Lower leg skin (tissue), 4 donors: Measurements from ENCODE around the gene SCUBE1. TPM values are rescaled to one million over a fixed set of nuclear protein-coding genes. Genes with fewer than 3 reads are reported as not detected.
"Not testable (repeated sequence)": the region's sequence is repeated elsewhere in the genome, so short reads cannot be mapped to it uniquely, and the experiment has no call there.

Source experiments
- DNase-seq, 2 donors: peaks; one replicate each; pipeline ENCODE4 v3.0.0-alpha.2; 2019; ENCODE audit warnings: low spot score in 2 of 2
- H3K4me3 ChIP-seq: fragments of 200-600 bp; sonication (generic); 2 replicates; pipeline ENCODE4 v1.5.1; 2017; ENCODE audit warnings: mild to moderate bottlenecking, low read depth; ENCODE audit not compliant: poor library complexity, severe bottlenecking
- CTCF ChIP-seq, 3 donors: fragments of 450-650 bp; IDR thresholded peaks; one replicate each; pipeline ENCODE4 v1.5.1; 2016; ENCODE audit warnings: antibody characterized with exemption in 3 of 3, mild to moderate bottlenecking in 3 of 3, moderate library complexity in 2 of 3
- POLR2A ChIP-seq, 2 donors: fragments of 450-650 bp; IDR thresholded peaks; one replicate each; pipeline ENCODE4 v1.6.1; 2016 to 2017; ENCODE audit warnings: antibody characterized with exemption in 2 of 2, mild to moderate bottlenecking in 1 of 2, moderate library complexity in 1 of 2
- WGBS, 2 donors: methylation state at CpG; one replicate each; pipeline ENCODE4 v1.1.5; 2018; 5-methylcytosine and 5-hydroxymethylcytosine counted together
- intact Hi-C: fragments of 100-400 bp; cut with DNase I; formaldehyde crosslinking; loops from one replicate; pipeline ENCODE4 v1.15.0; 2023; ENCODE audit warnings: low total_unique reads
- total RNA-seq, 4 donors: library from RNA; depleted of rRNA; stranded (reverse); fragments of >200 nt; gene quantifications; one replicate each; pipeline ENCODE4 v1.1.0, GENCODE V29; 2016

SCUBE1 gene
- total RNA-seq, 4 donors from 2014 or later, result 0.20 to 1.1 (median 0.28) TPM

GRCh38 chr22:43288807-43289420 is 54.3 kb downstream of the SCUBE1 start:
- DNase-seq, result no peak
- 70 to 71% methylated on average over 11 to 12 of the region's 12 CpGs for WGBS, 2 donors
- no peak for TF ChIP-seq POLR2A (IDR thresholded peaks at IDR 0.05)
- no peak for TF ChIP-seq CTCF (IDR thresholded peaks at IDR 0.05)
- H3K4me3 ChIP-seq, result no peak overlapping the region
- intact Hi-C loops, result no loop called here

- intact Hi-C loops, result no loop called here
- DNase-seq, result no peak
- TF ChIP-seq POLR2A (IDR thresholded peaks at IDR 0.05) (no peak), CTCF (IDR thresholded peaks at IDR 0.05) (no peak)
- H3K4me3 ChIP-seq, result no peak overlapping the region
- whole genome bisulfite sequencing, 2 donors, result 84 to 96% methylated on average over 16 of the region's 16 CpGs
Observed at GRCh38 chr22:43288378-43288777, 54.8 kb downstream of the SCUBE1 start.

GRCh38 chr22:43287441-43287840 is 55.7 kb downstream of the SCUBE1 start:
- intact Hi-C loops, result no loop called here
- no peak for TF ChIP-seq CTCF (IDR thresholded peaks at IDR 0.05)
- TF ChIP-seq POLR2A (IDR thresholded peaks at IDR 0.05), result no peak
- no peak overlapping the region for H3K4me3 ChIP-seq
- 67 to 82% methylated on average over 4 of the region's 4 CpGs for WGBS, 2 donors
- DNase-seq, result no peak

GRCh38 chr22:43281394-43281793 is 61.8 kb downstream of the SCUBE1 start:
- H3K4me3 ChIP-seq, result no peak overlapping the region
- no peak for DNase-seq
- 40 to 65% methylated on average over 2 of the region's 2 CpGs for WGBS, 2 donors
- TF ChIP-seq POLR2A (IDR thresholded peaks at IDR 0.05) (no peak), CTCF (IDR thresholded peaks at IDR 0.05) (no peak)
- intact Hi-C loops, result no loop called here

- DNase-seq, intact Hi-C loops, H3K4me3 ChIP-seq: not testable (repeated sequence)
- WGBS, 2 donors, result 73 to 80% methylated on average over 3 of the region's 3 CpGs
Observed at GRCh38 chr22:43280523-43280886, 62.7 kb downstream of the SCUBE1 start.

- WGBS, 2 donors, result 79 to 84% methylated on average over 19 to 20 of the region's 20 CpGs
- TF ChIP-seq CTCF (IDR thresholded peaks at IDR 0.05), result no peak
- no peak for TF ChIP-seq POLR2A (IDR thresholded peaks at IDR 0.05)
- intact Hi-C loops, result no loop called here
- H3K4me3 ChIP-seq, result no peak overlapping the region
- no peak for DNase-seq
Observed at GRCh38 chr22:43279867-43280522, 63.2 kb downstream of the SCUBE1 start.
